ENCODE results near the gene DLX2.

DLX2 gene

DNA sequence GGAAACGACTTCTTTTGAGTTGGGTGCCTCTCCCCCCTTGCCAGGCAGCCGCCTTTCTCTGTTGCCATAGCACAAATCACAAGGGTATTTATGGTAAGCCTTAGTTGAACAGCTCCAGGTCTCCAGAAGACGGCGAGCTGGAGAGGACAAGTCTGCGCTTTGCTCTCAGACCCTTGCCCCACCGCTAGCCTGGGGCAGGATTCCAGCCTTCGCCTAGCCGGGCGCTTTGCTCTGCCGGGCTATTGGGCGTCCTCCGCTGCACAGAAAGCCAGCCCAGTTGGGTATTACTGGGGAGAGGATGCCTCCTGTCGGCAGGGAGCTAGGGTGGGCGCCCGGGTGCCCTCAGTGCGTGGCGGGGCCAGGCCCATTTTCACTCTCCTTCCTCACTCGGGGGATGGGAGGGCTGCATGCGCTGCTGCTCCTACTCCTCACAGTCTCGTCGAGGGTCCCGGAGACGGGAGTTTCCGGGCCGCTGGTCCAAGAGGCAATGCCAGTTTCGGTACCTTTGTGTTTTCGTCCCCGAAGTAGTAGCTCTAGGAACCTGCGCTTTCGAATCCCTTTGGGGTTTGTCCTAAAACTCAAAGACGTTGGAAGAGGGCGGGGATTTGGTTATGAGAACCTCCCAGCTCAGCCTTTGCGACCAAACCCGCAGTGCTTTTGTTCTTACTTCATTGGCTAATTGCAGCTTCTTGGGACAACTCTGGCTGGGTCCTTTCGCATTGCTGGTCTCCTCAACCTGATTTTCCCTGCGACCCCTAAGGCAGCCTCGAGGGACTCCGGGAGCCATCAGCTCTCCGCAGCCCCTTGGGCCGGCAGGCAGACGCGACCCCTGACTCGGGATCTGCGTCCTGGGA, 3.6 kb upstream of the DLX2 start:
- DNase-seq, result no peak

DNA sequence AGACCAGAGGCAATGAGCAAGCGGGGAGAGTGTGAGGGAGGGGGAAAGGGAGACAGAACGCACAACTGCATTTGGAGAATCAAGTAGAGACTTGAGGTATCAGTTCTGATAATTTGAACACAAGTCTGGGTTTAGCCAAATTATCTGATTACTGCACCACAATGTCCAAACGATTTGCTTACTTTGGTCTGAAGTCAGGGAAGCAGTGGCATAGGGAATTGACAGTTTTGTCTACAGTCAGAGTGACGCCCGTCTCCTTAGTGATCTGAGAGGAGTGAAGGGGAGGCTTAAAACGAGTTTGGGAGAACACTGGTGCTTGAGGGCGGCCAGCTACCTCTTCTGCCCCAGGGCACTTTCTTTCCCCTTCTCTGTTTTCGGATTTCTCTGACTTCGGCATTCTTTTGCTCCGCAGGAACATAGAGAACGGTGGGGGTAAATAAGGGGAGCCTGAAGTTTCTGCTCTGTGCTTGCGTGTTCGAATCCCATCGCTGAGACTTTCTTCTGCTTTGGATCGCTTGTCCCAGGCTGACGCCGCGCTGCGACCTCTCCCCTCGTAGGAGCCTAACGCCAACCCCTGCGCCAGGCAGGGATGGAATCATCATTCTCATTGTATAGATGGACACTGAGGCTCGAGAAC, 2.9 kb upstream of the DLX2 start:
- no peak for DNase-seq

DNA sequence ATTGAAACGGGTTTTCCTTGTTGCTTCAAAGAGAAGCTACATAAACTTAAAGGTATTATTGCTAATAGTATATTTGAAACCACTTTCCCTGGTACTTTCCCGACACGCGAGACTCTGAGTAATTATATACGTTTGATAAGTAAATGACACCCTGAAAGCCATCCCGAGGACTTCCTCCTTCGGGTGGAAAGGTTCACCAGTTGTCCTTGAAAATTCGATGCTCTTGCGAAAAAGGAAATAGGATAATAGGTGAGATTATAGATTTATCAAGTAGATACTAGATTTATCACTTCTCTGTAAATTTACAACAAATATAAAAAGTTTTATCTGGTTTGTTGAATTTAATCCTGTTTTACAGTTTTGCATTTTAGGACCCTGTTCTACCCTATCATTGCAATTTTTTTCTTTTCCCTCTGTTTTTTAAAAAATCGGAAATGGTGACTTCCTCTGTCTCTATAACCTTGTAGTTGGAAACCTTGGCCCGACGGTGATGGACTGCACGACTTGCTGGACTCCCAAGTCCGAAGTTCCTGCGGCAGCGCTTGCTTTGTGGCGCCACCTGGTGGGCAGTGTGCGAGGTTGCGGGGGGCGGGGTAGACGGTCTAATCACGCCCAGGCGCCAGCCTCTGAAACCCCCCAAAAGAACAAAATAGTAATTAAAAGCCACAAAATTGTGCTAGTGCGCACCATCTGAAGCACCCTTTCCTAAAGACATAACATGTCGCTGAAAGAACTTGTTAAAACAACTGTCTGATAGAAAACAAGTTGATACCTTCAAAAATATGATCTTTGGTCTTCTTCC, 972 bp upstream of the DLX2 start:
- DNase-seq, result peak; percentile 76

DNA sequence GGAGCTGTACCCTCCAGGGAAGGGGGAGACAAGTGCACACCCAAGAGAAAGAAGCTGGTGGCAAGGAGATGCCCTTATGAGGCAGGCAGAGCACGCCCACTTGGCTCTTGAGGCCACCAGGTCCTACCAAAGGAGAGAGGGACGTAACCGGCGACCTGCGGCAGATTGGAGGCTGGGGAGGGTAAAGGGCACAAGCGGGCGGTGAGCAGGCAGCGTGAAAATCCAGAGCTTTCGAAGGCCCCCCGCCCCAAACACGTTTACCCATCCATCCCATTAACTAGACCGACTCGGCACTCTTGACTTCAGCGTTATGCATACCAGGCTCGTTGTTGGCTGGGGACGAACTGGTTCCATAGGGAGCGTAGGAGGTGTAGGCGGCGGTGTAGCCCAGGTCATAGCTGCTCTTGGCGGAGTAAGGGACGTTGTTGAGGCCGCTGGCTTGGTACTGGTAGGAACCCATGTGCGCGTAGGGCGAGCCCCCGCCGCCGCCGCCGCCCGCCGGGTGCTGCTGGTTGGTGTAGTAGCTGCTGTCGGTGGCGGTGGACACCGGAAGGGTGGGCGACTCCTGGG, 794 bp downstream of the DLX2 start:
- no peak for DNase-seq

DNA sequence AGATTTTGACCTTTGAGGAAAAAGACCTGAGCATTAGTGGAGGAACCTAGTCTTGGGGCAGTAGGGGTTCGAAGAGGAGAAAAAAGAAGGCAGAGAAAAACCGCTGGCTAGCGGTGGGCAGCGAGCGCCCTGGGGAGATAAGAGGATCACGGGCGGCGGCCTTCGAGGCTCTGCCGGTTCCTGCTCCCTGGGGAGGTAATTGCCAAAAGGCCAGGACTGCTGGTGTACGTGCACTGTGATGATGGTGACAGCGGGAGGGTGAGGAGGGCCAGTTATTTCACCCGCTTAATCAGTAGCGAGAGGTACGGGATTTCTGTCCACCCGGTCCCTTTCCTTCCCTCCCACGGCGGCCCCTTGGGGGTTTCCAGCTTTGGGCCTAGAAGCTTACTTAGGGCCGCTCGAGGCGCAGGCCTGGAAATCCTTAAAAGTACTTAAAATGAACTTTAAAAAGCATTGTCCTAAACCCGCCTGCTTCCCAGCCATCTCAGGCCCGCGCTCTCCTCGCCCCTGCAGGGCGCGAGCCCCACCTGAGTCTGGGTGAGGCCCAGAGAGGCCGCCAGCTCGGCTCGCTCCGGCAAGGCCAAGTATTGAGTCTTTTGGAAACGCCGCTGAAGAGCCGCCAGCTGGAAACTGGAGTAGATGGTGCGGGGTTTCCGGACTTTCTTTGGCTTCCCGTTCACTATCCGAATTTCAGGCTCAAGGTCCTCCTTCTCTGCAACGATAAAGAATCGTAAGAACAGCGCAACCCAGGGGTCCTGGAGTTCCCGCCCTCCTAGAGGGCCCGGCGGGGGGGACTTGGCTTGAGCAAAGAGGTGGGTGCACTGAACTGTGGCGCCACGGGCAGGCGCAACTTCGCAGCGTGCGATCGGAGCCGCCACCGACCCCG, 1.5 kb downstream of the DLX2 start:
- no peak for DNase-seq

DNA sequence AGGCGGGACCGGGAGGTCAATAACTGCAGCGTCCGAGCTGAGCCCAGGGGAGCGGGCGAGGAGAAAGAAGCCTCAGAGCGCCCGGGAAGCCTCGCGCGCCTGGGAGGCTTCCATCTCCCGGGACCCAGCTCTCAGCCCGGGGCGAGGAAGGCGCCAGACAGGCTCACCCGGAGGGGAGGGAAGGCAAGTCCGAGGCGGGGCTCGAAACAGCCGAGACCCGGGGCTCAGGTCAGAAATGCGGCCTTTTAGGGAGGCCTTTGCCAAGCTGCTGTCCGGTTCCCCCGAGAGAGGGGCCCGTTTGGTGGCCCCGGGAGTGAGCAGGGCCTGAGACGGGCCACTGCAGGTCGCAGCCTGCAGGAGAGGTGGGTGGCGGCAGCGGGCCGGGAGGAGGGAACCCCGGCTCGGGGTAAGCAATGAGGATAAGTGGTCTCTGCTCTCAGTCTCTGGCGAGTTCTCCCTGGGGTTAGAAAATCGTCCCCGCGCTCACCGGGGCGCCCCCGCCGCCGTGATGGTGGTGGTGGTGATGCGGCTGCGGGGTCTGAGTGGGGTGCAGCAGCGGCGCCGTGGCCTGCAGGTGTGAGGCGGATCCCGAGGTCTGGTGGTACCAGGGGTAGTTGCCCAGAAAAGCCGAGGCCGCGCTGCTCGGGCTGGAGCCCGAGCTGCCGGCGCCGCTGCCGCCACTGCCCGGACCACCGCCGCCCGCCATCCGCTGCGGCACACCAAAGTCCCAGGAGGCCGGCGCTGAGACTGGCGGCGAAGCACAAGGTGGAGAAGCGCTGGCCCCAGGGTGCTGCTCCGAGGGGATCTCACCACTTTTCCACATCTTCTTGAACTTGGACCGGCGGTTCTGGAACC, 2.4 kb downstream of the DLX2 start:
- DNase-seq, result no peak

DNA sequence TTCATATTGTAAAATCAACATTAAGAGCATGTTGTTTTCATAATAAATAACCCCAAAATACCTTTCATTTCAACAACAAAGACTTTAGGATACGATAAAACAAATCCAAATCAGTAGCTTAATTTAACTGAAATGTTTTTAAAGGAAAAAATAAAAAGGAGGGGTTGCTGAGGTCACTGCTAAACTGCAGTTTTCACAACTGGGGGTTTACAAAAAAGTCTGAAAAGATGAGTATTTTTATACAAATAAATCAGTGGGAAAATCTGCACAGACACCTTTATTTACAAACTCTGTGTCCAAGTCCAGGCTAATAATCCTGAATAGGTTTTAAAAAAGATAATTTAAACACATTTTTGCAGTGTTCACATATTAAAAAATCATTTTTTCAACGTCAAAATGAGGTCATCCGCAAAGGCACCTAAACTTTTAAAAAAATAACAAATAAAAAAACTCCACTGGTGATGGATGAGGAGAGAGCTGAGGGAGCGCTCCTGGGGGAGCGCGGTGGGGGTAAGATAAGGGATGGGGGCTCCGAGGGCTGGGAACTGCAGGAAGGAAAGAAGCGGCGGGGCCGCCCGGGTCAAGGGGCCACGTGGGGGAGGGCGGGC, 3.1 kb downstream of the DLX2 start:
- no peak for DNase-seq

DNA sequence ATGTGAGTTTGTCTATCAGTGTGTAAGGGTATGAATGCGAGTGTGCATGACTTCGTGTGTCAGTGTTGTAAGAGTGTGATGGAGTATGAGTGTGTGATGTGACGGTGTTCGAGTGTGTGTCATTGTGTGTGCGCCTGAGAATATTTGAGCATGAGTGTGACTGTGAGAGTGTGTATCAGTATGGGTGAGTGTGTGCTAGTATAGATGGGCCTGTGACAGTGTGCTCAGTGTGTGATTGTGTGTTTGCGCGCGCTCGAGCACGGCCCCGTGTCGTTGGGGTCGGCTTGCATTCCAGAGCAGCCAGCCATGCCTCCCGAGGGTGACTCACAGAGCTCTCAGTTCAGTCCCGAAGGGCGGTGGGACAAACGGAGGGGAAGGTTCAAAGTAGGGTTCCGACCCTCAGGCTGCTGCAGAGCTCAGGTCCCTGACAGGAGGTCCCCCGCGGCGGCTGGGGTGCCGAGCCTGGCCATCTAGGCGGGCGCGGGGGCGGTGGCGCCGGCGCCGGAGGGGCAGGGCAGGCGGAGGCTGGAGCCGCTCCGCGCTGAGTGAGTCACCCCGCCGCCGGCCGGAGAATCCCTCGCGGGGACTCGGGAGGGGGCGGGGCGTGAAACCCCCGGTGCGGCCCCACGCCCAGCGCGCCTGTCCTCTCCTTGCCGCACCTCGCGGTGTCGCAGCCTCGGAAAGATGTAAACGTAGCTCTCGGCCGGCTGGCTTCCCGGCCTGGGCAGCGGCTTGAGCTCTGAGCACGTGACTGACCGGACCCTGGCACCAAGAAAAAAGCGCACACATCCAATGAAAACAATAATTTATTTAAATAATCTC, 3.8 kb downstream of the DLX2 start:
- peak; percentile 83 for DNase-seq

DNA sequence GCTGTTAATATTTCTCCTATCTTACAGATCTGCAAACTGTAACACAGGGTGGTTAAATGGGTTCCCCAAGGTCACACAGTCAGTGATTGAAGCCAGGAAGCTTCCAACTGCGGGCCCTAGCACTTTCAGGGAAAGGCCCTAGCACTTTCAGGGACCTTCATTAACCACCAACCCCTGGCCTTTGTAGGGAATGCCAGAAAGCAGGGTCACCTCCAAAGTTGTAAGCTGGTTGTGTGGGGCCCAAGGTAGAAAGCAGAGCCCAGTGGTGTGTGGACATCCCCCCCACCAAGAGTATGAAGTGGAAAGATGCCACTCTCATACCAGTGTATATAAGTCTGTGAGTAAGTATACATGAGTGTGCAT, 4.4 kb downstream of the DLX2 start:
- no peak for DNase-seq

DNA sequence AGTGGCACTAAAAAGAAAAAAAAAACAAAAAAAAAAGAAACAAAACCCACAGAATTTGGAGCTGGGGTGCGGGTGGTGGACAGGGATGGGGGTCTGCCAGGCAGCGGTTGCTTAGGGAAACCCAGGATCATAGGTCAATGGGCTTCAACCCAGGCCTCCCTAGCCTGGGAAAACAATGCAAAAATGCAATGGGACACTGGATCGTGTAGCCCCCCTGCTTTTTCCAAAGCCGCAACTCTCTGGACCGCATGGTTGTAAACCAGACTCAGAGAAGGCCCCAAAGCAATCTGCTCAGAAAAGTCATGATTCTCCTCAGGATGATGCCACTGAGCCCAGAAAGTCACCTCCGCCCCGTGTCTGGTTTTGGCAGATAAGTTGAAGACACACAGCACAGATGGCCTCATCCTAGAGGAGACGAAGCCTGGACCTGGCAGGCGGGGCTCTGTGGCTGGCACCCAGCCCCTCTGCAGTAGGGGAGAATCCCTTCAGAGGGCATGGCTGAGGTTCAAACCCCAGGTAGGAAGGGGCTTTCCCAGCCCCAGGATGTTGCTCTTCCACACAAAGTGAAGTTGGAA, 5.1 kb downstream of the DLX2 start:
- peak; percentile 39 for DNase-seq

DNA sequence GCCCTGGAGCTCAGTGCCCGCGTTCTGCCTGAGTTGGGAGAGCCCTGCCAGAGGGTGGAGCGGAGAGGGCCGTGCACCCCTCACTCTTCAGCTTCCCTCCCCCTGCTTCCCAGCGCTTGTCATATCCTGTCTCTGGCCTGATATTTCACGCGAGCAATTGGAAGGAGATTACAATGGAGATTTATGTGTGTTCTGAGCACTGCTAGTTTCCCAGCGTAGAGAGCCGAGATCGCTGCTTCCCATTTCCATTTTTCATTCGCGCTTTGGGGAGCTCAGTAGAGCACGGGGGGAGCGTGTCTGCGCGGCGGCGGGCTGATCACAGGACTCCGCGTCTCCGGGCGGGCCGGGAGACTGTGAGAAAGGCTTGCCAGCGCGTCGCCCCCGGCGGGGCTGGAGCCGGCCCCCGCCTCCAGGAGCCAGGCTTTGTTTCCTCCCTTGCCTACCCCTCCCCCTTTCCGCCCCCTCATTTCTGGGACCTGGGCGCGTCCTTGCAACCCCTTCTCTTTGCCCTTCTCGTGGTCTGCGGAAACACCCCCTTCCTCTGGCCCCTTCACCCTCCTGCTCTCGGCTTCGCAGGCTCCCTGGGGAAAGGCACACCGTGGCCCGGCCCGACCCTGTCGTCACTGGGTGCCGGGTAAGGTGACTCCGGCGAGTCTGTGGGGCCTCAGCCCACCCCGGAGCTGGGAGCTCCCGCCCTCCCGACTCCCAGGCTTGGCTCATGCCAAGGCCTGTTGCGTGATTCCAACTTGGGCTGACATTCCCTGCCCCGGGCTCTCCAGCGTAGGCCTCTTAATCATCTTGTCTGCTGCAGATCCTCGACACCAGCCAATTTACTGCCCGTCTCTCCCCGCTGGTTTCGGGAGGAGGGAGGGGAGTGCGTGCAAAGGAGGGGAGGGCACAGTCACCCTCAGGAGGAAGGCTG, 5.8 kb downstream of the DLX2 start:
- DNase-seq, result peak; percentile 83

DNA sequence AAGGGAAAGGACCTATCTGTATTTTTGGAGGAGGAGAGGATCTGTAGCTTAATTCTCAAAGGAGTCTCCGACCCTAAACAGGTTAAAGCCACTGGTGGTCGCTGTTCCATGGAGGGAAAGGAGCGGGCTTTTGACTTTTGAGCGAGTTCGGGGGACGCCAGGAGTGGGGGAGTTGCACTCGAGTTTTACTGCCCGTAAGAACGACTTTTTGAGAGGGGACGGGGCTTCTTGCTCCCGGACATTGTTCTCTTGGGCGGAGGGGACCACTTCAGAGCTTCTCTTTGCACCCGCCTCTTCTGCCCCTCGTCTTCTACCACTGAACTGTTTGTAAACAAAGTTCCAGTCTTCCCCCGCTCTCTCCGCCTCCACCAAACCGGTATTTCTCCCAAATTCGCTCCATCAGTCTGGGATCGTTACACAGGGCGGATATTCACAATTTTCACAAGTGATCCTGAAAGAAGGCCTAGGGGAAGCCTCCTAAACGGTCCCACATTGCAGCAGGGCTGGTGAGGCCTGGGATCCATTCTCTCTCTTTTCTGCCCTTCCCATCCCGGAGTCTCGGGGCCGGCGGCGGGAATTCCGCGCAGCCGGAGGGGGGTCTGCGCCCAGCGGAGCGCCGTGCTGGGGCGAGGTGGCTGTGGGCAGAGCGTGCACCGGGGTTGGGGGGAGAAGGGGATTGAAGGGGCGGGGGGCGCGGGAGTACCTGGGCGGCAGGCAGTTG, 6.6 kb downstream of the DLX2 start:
- no peak for DNase-seq

DNA sequence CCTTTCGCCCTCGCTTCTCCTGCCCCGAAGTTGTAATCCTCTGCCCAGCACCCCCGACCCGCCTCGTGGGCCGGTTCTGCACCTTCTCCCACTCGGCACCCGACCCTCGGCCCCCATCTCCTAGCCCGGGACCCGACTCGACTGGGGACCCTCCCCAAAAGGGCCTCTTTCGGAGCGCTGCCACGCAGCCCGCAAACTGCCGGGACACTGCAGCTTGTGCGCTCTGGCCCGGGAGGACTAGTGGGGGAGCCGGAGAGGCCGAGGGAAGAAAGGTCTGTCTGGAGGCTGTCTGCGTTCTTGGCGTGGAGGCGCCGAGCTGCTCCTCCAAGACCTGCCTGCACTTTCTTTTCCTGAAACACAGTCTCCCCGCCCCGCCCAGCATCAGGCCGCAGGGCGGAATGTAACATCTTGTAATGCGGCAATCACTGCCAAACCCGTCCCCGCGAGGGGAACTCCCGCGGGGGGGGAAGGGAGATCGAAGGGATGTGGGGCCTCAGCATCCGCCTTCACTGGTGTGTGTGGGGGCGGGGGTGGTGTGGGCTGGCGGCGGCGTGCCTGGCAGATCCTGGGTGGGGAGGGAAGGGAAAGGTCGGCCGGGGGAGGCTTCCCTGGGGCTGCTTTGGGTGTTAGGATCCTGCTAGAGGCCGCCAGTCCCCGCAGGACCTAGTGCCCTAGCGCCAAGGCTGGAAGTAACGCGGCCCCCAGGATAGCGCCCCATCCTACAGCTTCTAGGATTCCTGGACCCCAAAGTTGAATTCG, 7.4 kb downstream of the DLX2 start:
- peak; percentile 40 for DNase-seq

DNA sequence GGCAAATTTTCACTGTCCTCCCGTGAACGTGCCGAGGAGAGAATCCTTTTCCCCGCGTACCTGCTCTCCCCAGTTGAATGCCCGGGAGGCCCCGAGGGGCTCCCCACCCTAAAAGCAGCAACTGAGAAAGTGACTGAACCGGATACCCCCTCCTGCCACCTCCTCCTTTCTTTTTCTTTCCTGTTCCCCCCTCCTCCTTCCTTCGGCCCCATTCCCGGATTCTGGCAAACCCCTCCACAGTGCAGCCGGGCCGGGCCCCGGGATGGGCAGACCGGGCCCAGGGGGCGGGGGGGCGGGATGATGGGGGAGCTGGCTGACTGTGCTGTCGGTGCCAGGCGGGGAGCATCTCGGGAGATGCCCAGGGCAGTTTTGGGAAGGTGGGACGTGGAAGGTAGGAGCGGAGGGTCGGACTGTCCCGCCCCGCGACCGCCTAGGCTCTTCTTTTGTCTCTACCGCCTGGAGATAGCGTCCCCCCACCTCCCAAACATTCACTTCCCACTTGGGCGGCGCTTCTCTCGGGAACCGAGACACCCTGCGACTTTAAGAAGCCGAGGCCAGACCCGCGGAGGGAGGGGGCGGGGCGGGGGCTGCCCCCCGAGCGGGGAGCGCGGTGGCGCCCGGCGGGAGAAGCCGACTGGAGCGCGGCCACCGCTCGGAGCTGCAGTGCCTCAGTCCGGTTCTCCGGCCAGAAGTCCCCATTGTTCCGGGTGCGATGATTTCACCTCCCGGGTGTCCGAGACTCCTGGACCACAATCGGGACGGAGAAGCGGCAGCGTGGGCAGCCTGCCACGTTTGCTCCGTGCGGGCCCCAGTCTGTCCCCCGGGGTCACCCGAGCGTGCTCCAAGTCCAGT, 8.2 kb downstream of the DLX2 start:
- DNase-seq, result no peak

DNA sequence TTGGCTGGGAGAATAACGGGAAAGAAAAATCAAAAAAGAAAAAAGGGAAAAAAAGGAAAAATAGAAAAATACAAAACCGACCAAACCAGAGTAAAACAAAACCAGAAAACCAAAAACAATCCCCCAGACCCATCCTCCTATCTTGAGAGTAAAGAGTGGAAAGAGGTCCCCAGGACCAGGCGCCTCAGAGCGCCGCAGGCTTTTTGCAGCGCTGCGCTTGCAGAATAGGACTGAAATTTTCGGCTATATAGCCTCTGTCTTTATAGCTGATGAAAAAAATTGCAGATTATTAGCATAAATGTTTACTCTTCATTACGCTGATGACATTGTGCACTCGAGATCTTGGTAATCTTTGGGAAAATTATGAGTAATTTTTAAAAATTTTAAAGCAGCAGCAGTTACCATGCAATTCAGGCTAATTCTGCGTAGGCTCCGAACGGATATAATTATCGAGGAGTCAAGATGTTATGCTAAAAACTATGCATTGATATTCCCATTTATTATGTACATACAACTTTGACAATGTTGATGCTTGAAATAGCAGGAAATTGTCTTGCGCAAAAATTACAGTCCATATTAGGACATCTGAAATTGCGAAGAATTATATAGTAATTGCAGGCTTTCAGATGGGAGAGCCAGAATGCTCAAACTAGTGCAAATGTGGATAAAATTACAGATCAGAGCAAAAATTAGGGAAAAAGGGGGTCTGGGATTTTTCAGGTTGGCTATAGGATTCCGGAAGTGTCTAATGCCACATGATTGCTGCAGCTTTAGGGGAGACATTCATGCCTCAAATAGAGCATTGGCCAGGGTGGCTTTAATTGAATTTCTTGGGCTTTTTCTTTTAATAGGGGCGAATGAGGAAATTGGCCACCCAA, 9.0 kb downstream of the DLX2 start:
- DNase-seq, result no peak

All from T1000 (cell line).